Measurements from ENCODE around the gene SNAPC4. TPM values are rescaled to one million over a fixed set of nuclear protein-coding genes. Genes with fewer than 3 reads are reported as not detected.

Gene SNAPC4
- total and polyA plus RNA-seq, 9 of the 15 experiments (the other 6 are each of a cell fraction or from before 2014, with no cell fraction given) = 0.21 to 21.8 (median 8.8) TPM

DNA sequence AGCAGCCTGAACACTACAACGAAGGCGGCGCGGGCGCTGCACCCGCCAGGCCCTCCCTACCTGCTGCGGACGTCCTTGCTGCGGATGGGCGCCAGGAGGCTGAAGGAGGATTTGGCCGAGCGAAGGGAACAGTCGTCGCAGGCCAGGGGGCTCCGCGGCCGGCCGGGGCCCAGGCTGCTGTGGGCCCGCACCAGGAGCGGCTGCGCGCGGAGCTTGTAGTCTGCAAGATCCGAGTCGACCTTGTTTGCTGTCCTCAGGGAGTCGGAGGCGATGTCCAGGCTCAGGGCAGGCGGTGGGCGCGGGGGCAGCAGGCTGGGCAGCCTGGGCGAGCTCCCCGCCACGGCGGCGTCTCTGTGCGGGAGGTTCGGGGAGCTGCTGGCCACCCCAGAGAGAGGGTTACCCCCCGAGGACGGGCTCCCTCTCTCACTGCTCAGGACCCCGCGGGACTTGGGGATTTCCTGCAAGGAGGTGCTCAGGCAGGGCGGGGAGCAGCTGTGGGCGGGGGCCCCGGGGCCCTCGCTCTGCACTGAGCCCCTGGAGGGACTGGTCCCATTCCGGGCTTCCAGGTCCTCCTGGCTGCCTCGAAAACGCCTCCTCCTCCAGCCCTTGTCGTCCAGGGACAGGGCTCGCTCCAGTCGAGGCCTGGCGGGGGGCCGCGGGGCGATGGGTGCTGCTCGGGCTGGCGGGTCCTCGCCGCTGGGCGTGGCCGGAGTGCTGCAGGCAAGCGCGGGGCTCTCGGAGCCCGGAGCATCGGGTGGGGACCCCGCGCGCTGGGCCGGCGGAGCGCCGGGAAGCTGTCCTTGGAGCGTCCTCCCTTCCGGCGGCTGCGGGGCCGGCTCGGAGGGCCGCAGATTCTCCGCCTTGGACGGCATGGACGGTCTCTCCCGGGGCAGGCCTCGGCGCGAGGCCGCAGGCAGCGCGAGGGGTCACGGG, 38.8 kb upstream of the SNAPC4 start (continued):
- TF ChIP-seq, protein P1, sequence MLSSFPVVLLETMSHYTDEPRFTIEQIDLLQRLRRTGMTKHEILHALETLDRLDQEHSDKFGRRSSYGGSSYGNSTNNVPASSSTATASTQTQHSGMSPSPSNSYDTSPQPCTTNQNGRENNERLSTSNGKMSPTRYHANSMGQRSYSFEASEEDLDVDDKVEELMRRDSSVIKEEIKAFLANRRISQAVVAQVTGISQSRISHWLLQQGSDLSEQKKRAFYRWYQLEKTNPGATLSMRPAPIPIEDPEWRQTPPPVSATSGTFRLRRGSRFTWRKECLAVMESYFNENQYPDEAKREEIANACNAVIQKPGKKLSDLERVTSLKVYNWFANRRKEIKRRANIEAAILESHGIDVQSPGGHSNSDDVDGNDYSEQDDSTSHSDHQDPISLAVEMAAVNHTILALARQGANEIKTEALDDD (IDR thresholded peaks at IDR 0.05) = no peak
- TF ChIP-seq, protein P2, sequence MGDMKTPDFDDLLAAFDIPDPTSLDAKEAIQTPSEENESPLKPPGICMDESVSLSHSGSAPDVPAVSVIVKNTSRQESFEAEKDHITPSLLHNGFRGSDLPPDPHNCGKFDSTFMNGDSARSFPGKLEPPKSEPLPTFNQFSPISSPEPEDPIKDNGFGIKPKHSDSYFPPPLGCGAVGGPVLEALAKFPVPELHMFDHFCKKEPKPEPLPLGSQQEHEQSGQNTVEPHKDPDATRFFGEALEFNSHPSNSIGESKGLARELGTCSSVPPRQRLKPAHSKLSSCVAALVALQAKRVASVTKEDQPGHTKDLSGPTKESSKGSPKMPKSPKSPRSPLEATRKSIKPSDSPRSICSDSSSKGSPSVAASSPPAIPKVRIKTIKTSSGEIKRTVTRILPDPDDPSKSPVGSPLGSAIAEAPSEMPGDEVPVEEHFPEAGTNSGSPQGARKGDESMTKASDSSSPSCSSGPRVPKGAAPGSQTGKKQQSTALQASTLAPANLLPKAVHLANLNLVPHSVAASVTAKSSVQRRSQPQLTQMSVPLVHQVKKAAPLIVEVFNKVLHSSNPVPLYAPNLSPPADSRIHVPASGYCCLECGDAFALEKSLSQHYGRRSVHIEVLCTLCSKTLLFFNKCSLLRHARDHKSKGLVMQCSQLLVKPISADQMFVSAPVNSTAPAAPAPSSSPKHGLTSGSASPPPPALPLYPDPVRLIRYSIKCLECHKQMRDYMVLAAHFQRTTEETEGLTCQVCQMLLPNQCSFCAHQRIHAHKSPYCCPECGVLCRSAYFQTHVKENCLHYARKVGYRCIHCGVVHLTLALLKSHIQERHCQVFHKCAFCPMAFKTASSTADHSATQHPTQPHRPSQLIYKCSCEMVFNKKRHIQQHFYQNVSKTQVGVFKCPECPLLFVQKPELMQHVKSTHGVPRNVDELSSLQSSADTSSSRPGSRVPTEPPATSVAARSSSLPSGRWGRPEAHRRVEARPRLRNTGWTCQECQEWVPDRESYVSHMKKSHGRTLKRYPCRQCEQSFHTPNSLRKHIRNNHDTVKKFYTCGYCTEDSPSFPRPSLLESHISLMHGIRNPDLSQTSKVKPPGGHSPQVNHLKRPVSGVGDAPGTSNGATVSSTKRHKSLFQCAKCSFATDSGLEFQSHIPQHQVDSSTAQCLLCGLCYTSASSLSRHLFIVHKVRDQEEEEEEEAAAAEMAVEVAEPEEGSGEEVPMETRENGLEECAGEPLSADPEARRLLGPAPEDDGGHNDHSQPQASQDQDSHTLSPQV (IDR thresholded peaks at IDR 0.05) = no peak
- no peak for TF ChIP-seq ASH1L (IDR thresholded peaks at IDR 0.05; ENCODE audit: borderline replicate concordance, low read depth, partially characterized antibody)
- no peak for TF ChIP-seq NFE2 (IDR thresholded peaks at IDR 0.05; ENCODE audit: low read depth)
- no peak for TF ChIP-seq MCM5 (IDR thresholded peaks at IDR 0.05; ENCODE audit: low read depth)
- TF ChIP-seq JUN (IDR thresholded peaks at IDR 0.05; ENCODE audit: borderline replicate concordance, low read depth, low read length) = no peak
- TF ChIP-seq JUN (CRISPR knock-in tag; IDR thresholded peaks at IDR 0.05; ENCODE audit: borderline replicate concordance) = no peak
- TF ChIP-seq, protein P3, sequence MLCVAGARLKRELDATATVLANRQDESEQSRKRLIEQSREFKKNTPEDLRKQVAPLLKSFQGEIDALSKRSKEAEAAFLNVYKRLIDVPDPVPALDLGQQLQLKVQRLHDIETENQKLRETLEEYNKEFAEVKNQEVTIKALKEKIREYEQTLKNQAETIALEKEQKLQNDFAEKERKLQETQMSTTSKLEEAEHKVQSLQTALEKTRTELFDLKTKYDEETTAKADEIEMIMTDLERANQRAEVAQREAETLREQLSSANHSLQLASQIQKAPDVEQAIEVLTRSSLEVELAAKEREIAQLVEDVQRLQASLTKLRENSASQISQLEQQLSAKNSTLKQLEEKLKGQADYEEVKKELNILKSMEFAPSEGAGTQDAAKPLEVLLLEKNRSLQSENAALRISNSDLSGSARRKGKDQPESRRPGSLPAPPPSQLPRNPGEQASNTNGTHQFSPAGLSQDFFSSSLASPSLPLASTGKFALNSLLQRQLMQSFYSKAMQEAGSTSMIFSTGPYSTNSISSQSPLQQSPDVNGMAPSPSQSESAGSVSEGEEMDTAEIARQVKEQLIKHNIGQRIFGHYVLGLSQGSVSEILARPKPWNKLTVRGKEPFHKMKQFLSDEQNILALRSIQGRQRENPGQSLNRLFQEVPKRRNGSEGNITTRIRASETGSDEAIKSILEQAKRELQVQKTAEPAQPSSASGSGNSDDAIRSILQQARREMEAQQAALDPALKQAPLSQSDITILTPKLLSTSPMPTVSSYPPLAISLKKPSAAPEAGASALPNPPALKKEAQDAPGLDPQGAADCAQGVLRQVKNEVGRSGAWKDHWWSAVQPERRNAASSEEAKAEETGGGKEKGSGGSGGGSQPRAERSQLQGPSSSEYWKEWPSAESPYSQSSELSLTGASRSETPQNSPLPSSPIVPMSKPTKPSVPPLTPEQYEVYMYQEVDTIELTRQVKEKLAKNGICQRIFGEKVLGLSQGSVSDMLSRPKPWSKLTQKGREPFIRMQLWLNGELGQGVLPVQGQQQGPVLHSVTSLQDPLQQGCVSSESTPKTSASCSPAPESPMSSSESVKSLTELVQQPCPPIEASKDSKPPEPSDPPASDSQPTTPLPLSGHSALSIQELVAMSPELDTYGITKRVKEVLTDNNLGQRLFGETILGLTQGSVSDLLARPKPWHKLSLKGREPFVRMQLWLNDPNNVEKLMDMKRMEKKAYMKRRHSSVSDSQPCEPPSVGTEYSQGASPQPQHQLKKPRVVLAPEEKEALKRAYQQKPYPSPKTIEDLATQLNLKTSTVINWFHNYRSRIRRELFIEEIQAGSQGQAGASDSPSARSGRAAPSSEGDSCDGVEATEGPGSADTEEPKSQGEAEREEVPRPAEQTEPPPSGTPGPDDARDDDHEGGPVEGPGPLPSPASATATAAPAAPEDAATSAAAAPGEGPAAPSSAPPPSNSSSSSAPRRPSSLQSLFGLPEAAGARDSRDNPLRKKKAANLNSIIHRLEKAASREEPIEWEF (CRISPR knock-in tag; IDR thresholded peaks at IDR 0.05) = no peak
- no peak for TF ChIP-seq POLR3A (IDR thresholded peaks at IDR 0.05; ENCODE audit: borderline replicate concordance, extremely low read depth, insufficient read depth, insufficient read length)
- no peak for TF ChIP-seq YY1 (IDR thresholded peaks at IDR 0.05; ENCODE audit: borderline replicate concordance in 1 of 3, control insufficient read depth in 1 of 3, extremely low read depth in 1 of 3, insufficient read depth in 3 of 3, insufficient read length in 1 of 3, insufficient replicate concordance in 2 of 3, low read depth in 1 of 3, low read length in 2 of 3)
- no peak for TF ChIP-seq POU5F1 (IDR thresholded peaks at IDR 0.05; ENCODE audit: borderline replicate concordance, low read depth, low read length, partially characterized antibody)
- no peak for TF ChIP-seq SMC3 (conservative IDR thresholded peaks at IDR 0.05; ENCODE audit: insufficient read depth, low read depth, low read length)
